ENCODE measurements around the gene KRTAP11-1.

GRCh38 chr21:30874526-30874925, 6.9 kb downstream of the KRTAP11-1 start:
- TF ChIP-seq CTCF (IDR thresholded peaks at IDR 0.05) (no peak), POLR2A (IDR thresholded peaks at IDR 0.05) (no peak), POLR2AphosphoS5 (IDR thresholded peaks at IDR 0.05) (no peak)
